SK-N-SH (cell line): Measurements from ENCODE around the gene CDH19. TPM values are rescaled to one million over a fixed set of nuclear protein-coding genes. Genes with fewer than 3 reads are reported as not detected.

ENCODE experiments used
- CTCF ChIA-PET: fragments of 300-600, 350-600 bp; formaldehyde crosslinking; extraction: SDS; loops from one replicate; lab custom pipeline; 2021; lab: Yijun Ruan, JAX
- POLR2A ChIA-PET: fragments of 350-600 bp; sonication (Branson Sonifier 250); formaldehyde crosslinking; extraction: SDS; loops from one replicate; lab custom pipeline; 2020; ENCODE audit warnings: antibody characterized with exemption, inconsistent platforms; lab: Yijun Ruan, JAX
- DNase-seq: peaks from one replicate; pipeline ENCODE4 v3.0.0; 2012
- H2AFZ ChIP-seq: fragments of 200-600 bp; sonication (generic); 2 replicates; pipeline ENCODE4 v1.8.1; 2016; ENCODE audit warnings: antibody characterized with exemption, mild to moderate bottlenecking, low read depth
- H3F3A ChIP-seq: fragments of 200-600 bp; sonication (generic); replicated peaks from 2 replicates; pipeline ENCODE3; 2016; ENCODE audit warnings: antibody characterized with exemption, mild to moderate bottlenecking; ENCODE audit not compliant: insufficient read depth
- H3K27ac ChIP-seq, 2 experiments: fragments of 200-500 bp in 1 of 2; fragments of 200-600 bp in 1 of 2; sonication (Bioruptor generic) in 1 of 2; sonication (generic), shearing (Covaris generic) in 1 of 2; 2 replicates each; pipeline versions ENCODE4 v1.5.1 to v1.6.1; 2014 to 2016; ENCODE audit warnings: low read depth in 2 of 2, inconsistent platforms in 1 of 2, low read length in 1 of 2, mild to moderate bottlenecking in 1 of 2, mixed read lengths in 1 of 2
- H3K27me3 ChIP-seq: fragments of 200-600 bp; sonication (generic), shearing (Covaris generic); 2 replicates; pipeline ENCODE4 v1.6.1; 2016; ENCODE audit warnings: mixed run types; ENCODE audit not compliant: insufficient read depth
- H3K36me3 ChIP-seq, 2 experiments: fragments of 200-500 bp in 1 of 2; fragments of 200-600 bp in 1 of 2; sonication (Bioruptor generic) in 1 of 2; sonication (generic) in 1 of 2; replicated peaks in 1 of 2; 2 replicates each; pipeline versions ENCODE3 to v1.5.1; 2014 to 2016; ENCODE audit warnings: low read length in 1 of 2, mild to moderate bottlenecking in 1 of 2; ENCODE audit not compliant: insufficient read depth in 2 of 2, control insufficient read depth in 1 of 2
- H3K4me1 ChIP-seq, 2 experiments: fragments of 200-500 bp in 1 of 2; fragments of 200-600 bp in 1 of 2; sonication (Bioruptor generic) in 1 of 2; sonication (generic), shearing (Covaris generic) in 1 of 2; 2 replicates each; pipeline versions ENCODE4 v1.5.1 to v1.6.1; 2014 to 2016; ENCODE audit warnings: low read depth in 1 of 2, low read length in 1 of 2, mixed run types in 1 of 2; ENCODE audit not compliant: insufficient read depth in 2 of 2, control insufficient read depth in 1 of 2
- H3K4me2 ChIP-seq: fragments of 200-600 bp; sonication (generic), shearing (Covaris generic); 2 replicates; pipeline ENCODE4 v1.6.1; 2017; ENCODE audit warnings: mixed run types
- H3K4me3 ChIP-seq, 2 experiments: fragments of 200-500 bp in 1 of 2; fragments of 200-600 bp in 1 of 2; sonication (Bioruptor generic) in 1 of 2; sonication (generic), shearing (Covaris generic) in 1 of 2; 2 replicates each; pipeline versions ENCODE4 v1.5.1 to v1.8.1; 2014 to 2016; ENCODE audit warnings: low read depth in 2 of 2, inconsistent platforms in 1 of 2, low read length in 1 of 2, mild to moderate bottlenecking in 1 of 2, mixed read lengths in 1 of 2, moderate library complexity in 1 of 2
- H3K79me2 ChIP-seq: fragments of 200-600 bp; sonication (generic); 2 replicates; pipeline ENCODE4 v1.8.1; 2017; ENCODE audit warnings: mild to moderate bottlenecking; ENCODE audit not compliant: insufficient read depth
- H3K9ac ChIP-seq: fragments of 200-600 bp; sonication (generic); 2 replicates; pipeline ENCODE4 v1.6.1; 2017; ENCODE audit warnings: mixed run types
- H3K9me2 ChIP-seq: fragments of 200-600 bp; sonication (generic); 2 replicates; pipeline ENCODE4 v1.6.1; 2017; ENCODE audit warnings: mixed run types
- H3K9me3 ChIP-seq: fragments of 200-600 bp; sonication (generic); 2 replicates; pipeline ENCODE4 v1.6.1; 2017; ENCODE audit warnings: mixed run types, mild to moderate bottlenecking, moderate library complexity
- H4K20me1 ChIP-seq: fragments of 200-600 bp; sonication (generic); 2 replicates; pipeline ENCODE4 v1.6.1; 2017; ENCODE audit warnings: mild to moderate bottlenecking, mixed run types; ENCODE audit not compliant: insufficient read depth
- CTCF ChIP-seq: fragments of 200-600 bp; sonication (generic); IDR thresholded peaks from 2 replicates; pipeline ENCODE4 v1.6.1; 2017; ENCODE audit warnings: antibody characterized with exemption, mild to moderate bottlenecking, moderate library complexity
- EP300 ChIP-seq, 2 experiments: IDR thresholded peaks; 2 replicates each; pipeline versions ENCODE4 v1.4.0 to v1.6.1; 2012; ENCODE audit warnings: borderline replicate concordance in 1 of 2, low read depth in 1 of 2, low read length in 1 of 2
- FOSL2 ChIP-seq: IDR thresholded peaks from 2 replicates; pipeline ENCODE4 v1.4.0; 2012; ENCODE audit warnings: low read depth, mild to moderate bottlenecking, moderate library complexity, borderline replicate concordance
- FOXJ3 ChIP-seq: sonication (generic); formaldehyde crosslinking; IDR thresholded peaks from 2 replicates; pipeline ENCODE4 v1.5.1; 2020; ENCODE audit warnings: mild to moderate bottlenecking, missing genetic modification reagents
- FOXM1 ChIP-seq: IDR thresholded peaks from 2 replicates; pipeline ENCODE4 v1.4.0; 2012; ENCODE audit warnings: low read depth, mild to moderate bottlenecking
- GATA2 ChIP-seq: sonication (generic); formaldehyde crosslinking; IDR thresholded peaks from 2 replicates; pipeline ENCODE4 v1.5.0; 2020; ENCODE audit warnings: mild to moderate bottlenecking, missing genetic modification reagents
- JUND ChIP-seq: IDR thresholded peaks from 2 replicates; pipeline ENCODE4 v1.4.0; 2012
- MEF2A ChIP-seq: IDR thresholded peaks from 2 replicates; pipeline ENCODE4 v1.4.0; 2012; ENCODE audit warnings: low read depth, borderline replicate concordance
- NFIC ChIP-seq: IDR thresholded peaks from 2 replicates; pipeline ENCODE4 v1.4.0; 2012; ENCODE audit warnings: borderline replicate concordance
- NRF1 ChIP-seq: IDR thresholded peaks from 2 replicates; pipeline ENCODE4 v1.6.1; 2012; ENCODE audit warnings: low read depth, mild to moderate bottlenecking, low read length
- RAD21 ChIP-seq: IDR thresholded peaks from 2 replicates; pipeline ENCODE4 v1.6.1; 2012; ENCODE audit warnings: mild to moderate bottlenecking, low read length
- RCOR1 ChIP-seq: fragments of 150-350 bp; IDR thresholded peaks from 2 replicates; pipeline ENCODE4 v1.6.1; 2017; ENCODE audit warnings: antibody characterized with exemption, low read length
- REST ChIP-seq: IDR thresholded peaks from 2 replicates; pipeline ENCODE4 v1.6.1; 2012; ENCODE audit warnings: mild to moderate bottlenecking, low read depth, low read length, moderate library complexity
- RFX5 ChIP-seq: IDR thresholded peaks from 2 replicates; pipeline ENCODE4 v1.6.1; 2012; ENCODE audit warnings: mild to moderate bottlenecking, improper control_type of control experiment, low read length
- RXRA ChIP-seq: IDR thresholded peaks from 2 replicates; pipeline ENCODE4 v1.4.0; 2012; ENCODE audit warnings: low read depth, mild to moderate bottlenecking, borderline replicate concordance
- TAF1 ChIP-seq: IDR thresholded peaks from 2 replicates; pipeline ENCODE4 v1.6.1; 2012; ENCODE audit warnings: low read depth, mild to moderate bottlenecking, low read length, moderate library complexity, borderline replicate concordance
- TEAD4 ChIP-seq: IDR thresholded peaks from 2 replicates; pipeline ENCODE4 v1.4.0; 2012; ENCODE audit warnings: mild to moderate bottlenecking, borderline replicate concordance; ENCODE audit not compliant: insufficient read depth
- USF1 ChIP-seq: IDR thresholded peaks from 2 replicates; pipeline ENCODE4 v1.4.0; 2012; ENCODE audit warnings: low read depth, borderline replicate concordance
- YY1 ChIP-seq: IDR thresholded peaks from 2 replicates; pipeline ENCODE4 v1.4.0; 2012; ENCODE audit warnings: low read depth, mild to moderate bottlenecking
- WGBS: methylation state at CpG from one replicate; pipeline ENCODE4 v1.1.6; 2017; ENCODE audit warnings: low lambda C conversion rate; 5-methylcytosine and 5-hydroxymethylcytosine counted together
- polyA plus RNA-seq, 3 experiments: library from polyadenylated mRNA; depleted of rRNA; stranded (reverse); fragments of >200 nt; gene quantifications; 2 replicates each; pipeline ENCODE4 v1.2.3, GENCODE V29; 2012

The CDH19 gene
- polyA plus RNA-seq, 1 of the 3 experiments (the other 2 are of a cell fraction) = not detected

GRCh38 chr18:66575263-66575662 lies 28.6 kb downstream of the CDH19 start:
- Histone ChIP-seq H3K9ac (no peak overlapping the region), H4K20me1 (no peaks in the 10 kb centered on the region), H3K36me3 (no peaks in the 10 kb centered on the region), H2AFZ (no peak overlapping the region), H3K9me3 (no peaks in the 10 kb centered on the region), H3K4me3 (no peak overlapping the region), H3K27ac (no peak overlapping the region), H3F3A (no peaks in the 10 kb centered on the region)
- DNase-seq = no peak
- POLR2A ChIA-PET = no interaction called here
- TF ChIP-seq JUND (no peak), FOSL2 (no peak), TAF1 (no peak), GATA2 (no peak), RXRA (no peak), RFX5 (no peak), NFIC (no peak), FOXM1 (no peak), TEAD4 (no peak), REST (no peak), RCOR1 (no peak), NRF1 (no peak), RAD21 (no peak), EP300 (IDR thresholded peaks at IDR 0.05; ENCODE audit: borderline replicate concordance in 1 of 2, low read depth in 1 of 2, low read length in 1 of 2) (no peak), USF1 (no peak), MEF2A (no peak), FOXJ3 (CRISPR knock-in tag) (no peak), CTCF (no peak), YY1 (no peak)
- TF ChIP-seq, all 33 proteins: peak for 0
- Histone ChIP-seq H3K9me2 (no peaks in the 10 kb centered on the region), H3K79me2 (no peaks in the 10 kb centered on the region), H3K27me3 (0 out of 2 replicates have a peak, but pooled peaks cover 3% of the 10 kb centered on the region), H3K4me1 (no peaks in the 10 kb centered on the region), H3K4me2 (no peak overlapping the region)
- 40% methylated on average over 2 of the region's 2 CpGs for WGBS
- CTCF ChIA-PET = no interaction called here
